GM12878 (cell line): ENCODE measurements around the gene CELF3. TPM values are rescaled to one million over a fixed set of nuclear protein-coding genes. Genes with fewer than 3 reads are reported as not detected.

Experiments
- ATAC-seq: fragments of 200-7000 bp; cut with Tn5 transposase; 3 replicates; pipeline ENCODE4 v1.9.1; 2020; ENCODE audit warnings: mild to moderate bottlenecking, moderate library complexity
- BruUV-seq: library from RNA; stranded (reverse); fragments of 400-500 nt; replicated peaks from 2 replicates; lab custom pipeline; 2021; lab: Mats Ljungman, UMichigan
- CTCF ChIA-PET: fragments of 300-600 bp; sonication (Branson Sonifier 250); formaldehyde crosslinking; extraction: SDS; loops from one replicate; lab custom pipeline; 2021; ENCODE audit warnings: inconsistent platforms; lab: Yijun Ruan, JAX
- POLR2A ChIA-PET: fragments of 350-600 bp; formaldehyde crosslinking; extraction: SDS; loops from one replicate; lab custom pipeline; 2021; ENCODE audit warnings: inconsistent platforms; lab: Charles Lee
- RAD21 ChIA-PET: fragments of 300-600 bp; sonication (Branson Sonifier 250); formaldehyde crosslinking; loops from one replicate; lab custom pipeline; 2023; ENCODE audit warnings: antibody characterized with exemption; ENCODE audit not compliant: unreplicated experiment; lab: Charles Lee
- SMC1A ChIA-PET: fragments of 300-600 bp; sonication (Branson Sonifier 250); formaldehyde crosslinking; loops from one replicate; lab custom pipeline; 2023; ENCODE audit not compliant: unreplicated experiment, uncharacterized antibody; lab: Charles Lee
- DNase-seq: peaks from one replicate; pipeline ENCODE4 v3.0.0-alpha.2; 2011; ENCODE audit warnings: low read depth, low spot score
- FAIRE-seq: peaks from 3 replicates; lab custom pipeline; 2011; peaks lifted over from hg19 to GRCh38; lab: Jason Lieb, UNC
- H2AFZ ChIP-seq: 2 replicates; pipeline ENCODE4 v1.6.0; 2011; ENCODE audit warnings: low read depth, low read length, control low read depth; ENCODE audit not compliant: control insufficient read depth
- H3K27ac ChIP-seq: 2 replicates; pipeline ENCODE4 v1.5.1; 2011; ENCODE audit warnings: control low read depth; ENCODE audit not compliant: control insufficient read depth, insufficient read depth
- H3K27me3 ChIP-seq, 2 experiments: replicated peaks in 1 of 2; 2 replicates each; pipeline versions ENCODE4 v1.6.0 to v1.6.1; 2011; ENCODE audit warnings: low read length in 1 of 2; ENCODE audit not compliant: control insufficient read depth in 2 of 2, insufficient read depth in 2 of 2
- H3K36me3 ChIP-seq, 2 experiments: 2 replicates each; pipeline ENCODE4 v1.5.1; 2011; ENCODE audit warnings: low read length in 1 of 2; ENCODE audit not compliant: control insufficient read depth in 2 of 2, insufficient read depth in 2 of 2
- H3K4me1 ChIP-seq: 2 replicates; pipeline ENCODE4 v1.6.1; 2011; ENCODE audit warnings: mild to moderate bottlenecking, low read length, moderate library complexity, mixed read lengths; ENCODE audit not compliant: control insufficient read depth, insufficient read depth
- H3K4me2 ChIP-seq: 2 replicates; pipeline ENCODE4 v1.6.0; 2011; ENCODE audit warnings: control low read depth; ENCODE audit not compliant: control insufficient read depth, insufficient read depth
- H3K4me3 ChIP-seq: fragments of 200-600 bp; sonication (generic); 2 replicates; pipeline ENCODE4 v1.5.1; 2016
- H3K79me2 ChIP-seq: 2 replicates; pipeline ENCODE4 v1.6.0; 2011; ENCODE audit warnings: low read length; ENCODE audit not compliant: control insufficient read depth, insufficient read depth
- H3K9ac ChIP-seq: 2 replicates; pipeline ENCODE4 v1.8.0; 2011; ENCODE audit warnings: low read length, control low read depth, mixed read lengths; ENCODE audit not compliant: control insufficient read depth, insufficient read depth
- H3K9me3 ChIP-seq: replicated peaks from 3 replicates; pipeline ENCODE4 v1.5.1; 2011; ENCODE audit warnings: mild to moderate bottlenecking, low read length; ENCODE audit not compliant: control insufficient read depth, insufficient read depth
- H4K20me1 ChIP-seq: 2 replicates; pipeline ENCODE4 v1.6.0; 2011; ENCODE audit not compliant: control insufficient read depth, insufficient read depth
- BMI1 ChIP-seq: fragments of 450-650 bp; IDR thresholded peaks from 2 replicates; pipeline ENCODE4 v1.6.1; 2016; ENCODE audit warnings: mild to moderate bottlenecking, moderate library complexity, borderline replicate concordance
- CUX1 ChIP-seq: IDR thresholded peaks from 2 replicates; pipeline ENCODE4 v1.6.1; 2012; ENCODE audit warnings: improper control_type of control experiment, low read depth, low read length; ENCODE audit not compliant: insufficient replicate concordance
- LARP7 ChIP-seq: fragments of 450-650 bp; IDR thresholded peaks from 2 replicates; pipeline ENCODE4 v1.6.1; 2017; ENCODE audit warnings: mild to moderate bottlenecking
- REST ChIP-seq: IDR thresholded peaks from 2 replicates; pipeline ENCODE4 v1.6.1; 2012; ENCODE audit warnings: mild to moderate bottlenecking, low read depth, low read length
- SIN3A ChIP-seq: IDR thresholded peaks from 2 replicates; pipeline ENCODE4 v1.6.1; 2012; ENCODE audit warnings: low read depth, low read length, improper control_type of control experiment
- STAT1 ChIP-seq: fragments of 450-650 bp; conservative IDR thresholded peaks from 2 replicates; pipeline ENCODE4 v1.6.1; 2014; ENCODE audit warnings: antibody characterized with exemption, mild to moderate bottlenecking
- ZNF217 ChIP-seq: fragments of 450-650 bp; IDR thresholded peaks from 2 replicates; pipeline ENCODE4 v1.6.1; 2017; ENCODE audit warnings: antibody characterized with exemption, mild to moderate bottlenecking
- ZNF274 ChIP-seq: IDR thresholded peaks from one replicate; pipeline ENCODE4 v1.8.0; 2011; ENCODE audit not compliant: insufficient read length, insufficient read depth
- ZSCAN29 ChIP-seq: fragments of 450-650 bp; IDR thresholded peaks from 2 replicates; pipeline ENCODE4 v1.6.1; 2017; ENCODE audit warnings: mild to moderate bottlenecking, moderate library complexity
- WGBS: methylation state at CpG from one replicate; pipeline ENCODE4 v1.1.6; 2016; ENCODE audit warnings: low lambda C conversion rate; ENCODE audit not compliant: insufficient replicate concordance, insufficient coverage; ENCODE audit errors: missing lambda C conversion rate; 5-methylcytosine and 5-hydroxymethylcytosine counted together
- in situ Hi-C: fragments of 300-500 bp; cut with MboI; formaldehyde crosslinking; loops from 9 replicates; pipeline ENCODE4 v1.14.3; 2018; ENCODE audit warnings: mixed read lengths
- intact Hi-C: fragments of 100-400 bp; cut with micrococcal nuclease; formaldehyde crosslinking; loops from one replicate; pipeline ENCODE4 v1.14.2; 2022; ENCODE audit not compliant: unreplicated experiment
- polyA plus RNA-seq, 11 experiments: library from polyadenylated mRNA; depleted of rRNA in 4 of 11; unstranded in 6 of 11; stranded (reverse) in 5 of 11; fragments of >200 nt; fragmentation: Nextera tagmentation in 4 of 11; fragmentation: Illumina TruSeq in 1 of 11; extraction: Ambion mirVana in 4 of 11; extraction: Trizol in 1 of 11; gene quantifications; 1 replicate in 1 of 11; 2 replicates in 10 of 11; pipeline versions ENCODE4 v1.2.1 to v1.2.3, GENCODE V29; 2011 to 2016; ENCODE audit warnings: inconsistent platforms in 2 of 11, missing spikeins in 2 of 11, low read depth in 1 of 11
- total RNA-seq, 4 experiments: library from RNA; depleted of rRNA in 3 of 4; stranded (reverse); fragments of >200 nt in 3 of 4; fragmentation: Illumina TruSeq in 1 of 4; extraction: Trizol in 1 of 4; gene quantifications; 2 replicates each; pipeline versions ENCODE4 v1.2.1 to v1.2.3, GENCODE V29; 2013 to 2021

The CELF3 gene
- total and polyA plus RNA-seq, 10 of the 15 experiments (the other 5 are each of a cell fraction or from before 2014, with no cell fraction given), result 0.09 TPM; not detected in 9

GRCh38 chr1:151733126-151733525 is 16.5 kb upstream of the CELF3 start:
- Histone ChIP-seq H3K27ac (no peak overlapping the region), H3K36me3 (no peaks in the 10 kb centered on the region), H3K79me2 (no peaks in the 10 kb centered on the region), H3K9ac (no peak overlapping the region), H4K20me1 (no peaks in the 10 kb centered on the region), H3K4me1 (no peaks in the 10 kb centered on the region), H3K9me3 (peaks cover 7% of the 10 kb centered on the region; the same call in 1 of the 3 replicates), H3K4me3 (no peak overlapping the region), H2AFZ (no peak overlapping the region), H3K27me3 (no peaks in the 10 kb centered on the region), H3K4me2 (no peak overlapping the region)
- in situ Hi-C loops, result loop anchor here (5.0 kb wide), 1 partner anchor 136 kb away; no protein-coding TSS in a partner anchor
- ChIA-PET POLR2A (interaction anchor here (0.6 kb wide), 1 partner anchor 9 kb away, joined by 7 read pairs; no protein-coding TSS in a partner anchor), RAD21 (interaction anchor here (0.5 to 2.2 kb wide), 4 partner anchors 28 to 672 kb away, joined by 3 to 7 read pairs (median 4); partner anchors contain the start of gene MRPL9), CTCF (interaction anchor here (1.0 to 2.5 kb wide), 5 partner anchors 30 to 502 kb away, joined by 3 to 16 read pairs (median 4); partner anchors contain the start of gene MRPL9), SMC1A (interaction anchor here (1.1 to 1.4 kb wide), 2 partner anchors 18 to 40 kb away, joined by 3 read pairs; no protein-coding TSS in a partner anchor)
- no TSS peak for BruUV-seq
- no peak for ATAC-seq
- no peak for TF ChIP-seq STAT1
- no peak for TF ChIP-seq ZSCAN29
- no peak for TF ChIP-seq SIN3A
- 51% methylated on average over 3 of the region's 3 CpGs for WGBS
- intact Hi-C loops, result no loop called here
- DNase-seq, result no peak
- no peak for FAIRE-seq

GRCh38 chr1:151729966-151730291 is 13.3 kb upstream of the CELF3 start:
- H3K27me3 ChIP-seq, result no peaks in the 10 kb centered on the region
- no peaks in the 10 kb centered on the region for H3K79me2 ChIP-seq
- no peaks in the 10 kb centered on the region for H3K4me1 ChIP-seq
- no peaks in the 10 kb centered on the region for H4K20me1 ChIP-seq
- BruUV-seq, result no TSS peak
- no peak overlapping the region for H2AFZ ChIP-seq
- ChIA-PET CTCF (interaction anchor here (1.9 kb wide), 1 partner anchor 136 kb away, joined by 5 read pairs; no protein-coding TSS in a partner anchor), POLR2A (no interaction called here), RAD21 (no interaction called here), SMC1A (interaction anchor here (2.0 kb wide), 1 partner anchor 136 kb away, joined by 7 read pairs; no protein-coding TSS in a partner anchor)
- no peaks in the 10 kb centered on the region for H3K36me3 ChIP-seq
- WGBS, result 26% methylated on average over 4 of the region's 4 CpGs
- H3K9me3 ChIP-seq, result no peaks in the 10 kb centered on the region
- no peak for FAIRE-seq
- in situ Hi-C loops, result loop anchor here (5.0 kb wide), 1 partner anchor 133 kb away; no protein-coding TSS in a partner anchor
- no peak overlapping the region for H3K4me2 ChIP-seq
- H3K27ac ChIP-seq, result no peak overlapping the region
- ATAC-seq, result no peak
- no peak overlapping the region for H3K9ac ChIP-seq
- no peak overlapping the region for H3K4me3 ChIP-seq
- intact Hi-C loops, result no loop called here
- no peak for DNase-seq
- TF ChIP-seq LARP7, result no peak
- no peak for TF ChIP-seq ZNF274
- no peak for TF ChIP-seq BMI1
- no peak for TF ChIP-seq ZNF217
- no peak for TF ChIP-seq REST
- TF ChIP-seq CUX1, result no peak
